ENCODE measurements around the gene SND1. TPM values are rescaled to one million over a fixed set of nuclear protein-coding genes. Genes with fewer than 3 reads are reported as not detected.

SND1 gene
- polyA plus RNA-seq, 3 donors: 46.5 to 97.3 (median 79.8) TPM

DNA sequence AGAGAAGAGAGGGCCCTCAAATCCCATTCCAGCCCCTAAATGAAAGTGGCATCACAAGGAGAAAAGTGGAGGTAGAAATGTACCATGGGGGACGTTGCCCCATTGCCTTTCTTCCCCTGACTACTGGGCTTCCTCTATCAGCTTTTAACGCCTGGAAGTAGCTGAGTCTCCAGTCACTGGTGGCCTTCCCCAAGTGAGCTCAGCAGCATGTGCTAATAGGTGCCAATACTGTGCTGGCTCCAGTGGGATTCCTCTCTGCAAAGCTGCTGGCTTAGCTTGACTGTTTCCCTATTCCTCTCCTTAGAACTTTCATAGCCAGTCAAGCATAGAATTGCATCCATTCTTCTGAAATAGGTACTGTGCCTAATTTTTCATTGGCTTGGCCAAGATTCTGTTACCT is 346.7 kb downstream of the SND1 start:
- intact Hi-C loops (cut with micrococcal nuclease): no loop called here
- H3K4me3 Mint-ChIP-seq: no peak overlapping the region
- Histone ChIP-seq H4K20me1 (ENCODE audit: insufficient read depth, low read length) (peaks cover 9% of the 10 kb centered on the region), H3K4me3 (replicated peaks in 1 of 3; ENCODE audit: low read depth in 2 of 3, low read length in 3 of 3) (no peak overlapping the region), H3K4me1 (ENCODE audit: control insufficient read depth in 1 of 2, insufficient read depth in 2 of 2, low read length in 2 of 2) (peaks cover 29 to 39% of the 10 kb centered on the region in 2 donors), H3K4me2 (replicated peaks; ENCODE audit: extremely low read depth, low read length, poor library complexity, severe bottlenecking) (no peak overlapping the region), H3K79me2 (ENCODE audit: insufficient read depth, low read length) (no peaks in the 10 kb centered on the region), H2AFZ (ENCODE audit: insufficient read depth, low read depth, low read length, poor library complexity, severe bottlenecking) (no peak overlapping the region), H3K9me3 (replicated peaks in 1 of 2; ENCODE audit: control insufficient read depth in 1 of 2, insufficient read depth in 1 of 2, low read length in 2 of 2) (no peaks in the 10 kb centered on the region), H3K9ac (ENCODE audit: insufficient read depth, low read length, poor library complexity, severe bottlenecking) (no peak overlapping the region), H3K27me3 (ENCODE audit: control insufficient read depth in 2 of 2, insufficient read depth in 2 of 2, low read length in 2 of 2) (no peaks in the 10 kb centered on the region), H3K27ac (ENCODE audit: low read depth in 1 of 2, low read length in 2 of 2) (no peak overlapping the region), H3K36me3 (replicated peaks in 1 of 2; ENCODE audit: control insufficient read depth in 1 of 2, insufficient read depth in 2 of 2, low read length in 2 of 2) (peaks cover 22 to 56% of the 10 kb centered on the region in 2 donors)
- WGBS (ENCODE audit: insufficient coverage): 88% methylated on average over 1 of the region's 2 CpGs
- TF ChIP-seq, protein P1, sequence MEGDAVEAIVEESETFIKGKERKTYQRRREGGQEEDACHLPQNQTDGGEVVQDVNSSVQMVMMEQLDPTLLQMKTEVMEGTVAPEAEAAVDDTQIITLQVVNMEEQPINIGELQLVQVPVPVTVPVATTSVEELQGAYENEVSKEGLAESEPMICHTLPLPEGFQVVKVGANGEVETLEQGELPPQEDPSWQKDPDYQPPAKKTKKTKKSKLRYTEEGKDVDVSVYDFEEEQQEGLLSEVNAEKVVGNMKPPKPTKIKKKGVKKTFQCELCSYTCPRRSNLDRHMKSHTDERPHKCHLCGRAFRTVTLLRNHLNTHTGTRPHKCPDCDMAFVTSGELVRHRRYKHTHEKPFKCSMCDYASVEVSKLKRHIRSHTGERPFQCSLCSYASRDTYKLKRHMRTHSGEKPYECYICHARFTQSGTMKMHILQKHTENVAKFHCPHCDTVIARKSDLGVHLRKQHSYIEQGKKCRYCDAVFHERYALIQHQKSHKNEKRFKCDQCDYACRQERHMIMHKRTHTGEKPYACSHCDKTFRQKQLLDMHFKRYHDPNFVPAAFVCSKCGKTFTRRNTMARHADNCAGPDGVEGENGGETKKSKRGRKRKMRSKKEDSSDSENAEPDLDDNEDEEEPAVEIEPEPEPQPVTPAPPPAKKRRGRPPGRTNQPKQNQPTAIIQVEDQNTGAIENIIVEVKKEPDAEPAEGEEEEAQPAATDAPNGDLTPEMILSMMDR (IDR thresholded peaks at IDR 0.05): no peak
- H3K27ac Mint-ChIP-seq: peak overlapping the region in 2 of 7 donors; percentile 59 to 62
- peaks cover 39 to 48% of the 10 kb centered on the region in 2 donors for H3K36me3 Mint-ChIP-seq
- H3K9me3 Mint-ChIP-seq: no peaks in the 10 kb centered on the region
- H3K27me3 Mint-ChIP-seq (ENCODE audit: low read depth in 3 of 3): peaks cover 0 to 2% (median 0%) of the 10 kb centered on the region in 3 donors
- H3K4me1 Mint-ChIP-seq: peaks cover 37% of the 10 kb centered on the region
- DNase-seq: no peak

DNA sequence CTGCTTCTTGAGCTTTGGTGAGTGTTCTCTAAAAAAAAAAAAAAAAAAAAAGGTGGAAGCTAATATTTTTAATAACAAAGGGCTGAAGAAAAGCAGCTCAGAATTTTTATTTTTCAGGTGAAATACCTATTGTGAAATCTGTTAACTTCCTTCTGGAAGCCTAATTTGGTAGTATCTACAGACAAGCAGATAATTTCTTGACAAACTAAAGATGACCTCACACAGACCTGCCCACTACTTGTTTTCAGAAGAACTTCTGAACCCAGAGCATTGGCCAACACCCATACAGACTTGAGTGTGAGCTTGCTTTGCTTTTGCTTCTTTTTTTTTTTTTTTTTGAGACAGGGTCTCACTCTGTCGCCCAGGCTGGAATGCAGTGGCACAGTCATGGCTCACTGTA is 348.1 kb downstream of the SND1 start:
- Histone ChIP-seq H3K4me2 (replicated peaks; ENCODE audit: extremely low read depth, low read length, poor library complexity, severe bottlenecking) (no peak overlapping the region), H3K9ac (ENCODE audit: insufficient read depth, low read length, poor library complexity, severe bottlenecking) (no peak overlapping the region), H2AFZ (ENCODE audit: insufficient read depth, low read depth, low read length, poor library complexity, severe bottlenecking) (no peak overlapping the region), H3K4me3 (replicated peaks in 1 of 3; ENCODE audit: low read depth in 2 of 3, low read length in 3 of 3) (no peak overlapping the region), H3K79me2 (ENCODE audit: insufficient read depth, low read length) (no peaks in the 10 kb centered on the region), H4K20me1 (ENCODE audit: insufficient read depth, low read length) (peaks cover 20% of the 10 kb centered on the region), H3K4me1 (ENCODE audit: control insufficient read depth in 1 of 2, insufficient read depth in 2 of 2, low read length in 2 of 2) (peaks cover 39 to 49% of the 10 kb centered on the region in 2 donors), H3K36me3 (replicated peaks in 1 of 2; ENCODE audit: control insufficient read depth in 1 of 2, insufficient read depth in 2 of 2, low read length in 2 of 2) (peaks cover 16 to 46% of the 10 kb centered on the region in 2 donors), H3K9me3 (replicated peaks in 1 of 2; ENCODE audit: control insufficient read depth in 1 of 2, insufficient read depth in 1 of 2, low read length in 2 of 2) (no peaks in the 10 kb centered on the region), H3K27ac (ENCODE audit: low read depth in 1 of 2, low read length in 2 of 2) (peak overlapping the region; percentile 29 to 68), H3K27me3 (ENCODE audit: control insufficient read depth in 2 of 2, insufficient read depth in 2 of 2, low read length in 2 of 2) (no peaks in the 10 kb centered on the region)
- H3K27me3 Mint-ChIP-seq (ENCODE audit: low read depth in 3 of 3): peaks cover 0 to 2% (median 0%) of the 10 kb centered on the region in 3 donors
- intact Hi-C loops (cut with micrococcal nuclease): no loop called here
- H3K4me1 Mint-ChIP-seq: peaks cover 48% of the 10 kb centered on the region
- no peaks in the 10 kb centered on the region for H3K9me3 Mint-ChIP-seq
- DNase-seq: peak; percentile 24 to 40 (median 31)
- no CpG with 5 or more reads among the region's 1 CpG for WGBS (ENCODE audit: insufficient coverage)
- TF ChIP-seq, protein P1 (IDR thresholded peaks at IDR 0.05): no peak
- peak overlapping the region in 1 of 2 donors; percentile 11 for H3K4me3 Mint-ChIP-seq
- peaks cover 33 to 42% of the 10 kb centered on the region in 2 donors for H3K36me3 Mint-ChIP-seq
- peak overlapping the region; percentile 33 to 89 (median 79) for H3K27ac Mint-ChIP-seq

All from CD14-positive monocyte (primary cell).